ENCODE data around the gene TMED1. TPM values are rescaled to one million over a fixed set of nuclear protein-coding genes. Genes with fewer than 3 reads are reported as not detected.
"Not testable (repeated sequence)": the region's sequence is repeated elsewhere in the genome, so short reads cannot be mapped to it uniquely, and the experiment has no call there.

The TMED1 gene
- total RNA-seq, 1 donor from 2014 or later: 30.9 TPM

DNA sequence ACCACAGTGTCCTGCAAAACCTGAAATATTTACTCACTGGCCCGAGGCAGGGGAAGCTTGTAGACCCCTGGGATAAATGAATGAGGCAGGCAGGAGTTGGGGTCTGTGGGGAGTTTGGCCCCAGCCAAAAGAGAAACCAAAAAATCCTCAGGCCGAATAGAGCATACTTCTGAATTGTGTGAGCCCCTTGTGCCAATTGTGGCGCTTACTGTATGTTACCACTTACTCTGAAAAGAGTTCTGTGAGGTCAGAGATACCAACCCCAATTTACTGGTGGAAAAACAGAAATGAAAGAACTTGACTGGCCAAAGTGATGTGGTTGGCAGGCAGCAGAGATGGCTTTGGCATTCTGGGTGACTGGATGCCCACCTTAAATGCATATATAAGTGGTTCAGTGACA is 42.2 kb upstream of the TMED1 start:
- Mint-ChIP-seq H3K27ac (peak overlapping the region; percentile 51), H3K4me1 (peaks cover 4% of the 10 kb centered on the region), H3K36me3 (no peaks in the 10 kb centered on the region), H3K27me3 (ENCODE audit: low read depth) (no peaks in the 10 kb centered on the region), H3K9me3 (no peaks in the 10 kb centered on the region), H3K4me3 (no peak overlapping the region)
- TF ChIP-seq, protein P1, sequence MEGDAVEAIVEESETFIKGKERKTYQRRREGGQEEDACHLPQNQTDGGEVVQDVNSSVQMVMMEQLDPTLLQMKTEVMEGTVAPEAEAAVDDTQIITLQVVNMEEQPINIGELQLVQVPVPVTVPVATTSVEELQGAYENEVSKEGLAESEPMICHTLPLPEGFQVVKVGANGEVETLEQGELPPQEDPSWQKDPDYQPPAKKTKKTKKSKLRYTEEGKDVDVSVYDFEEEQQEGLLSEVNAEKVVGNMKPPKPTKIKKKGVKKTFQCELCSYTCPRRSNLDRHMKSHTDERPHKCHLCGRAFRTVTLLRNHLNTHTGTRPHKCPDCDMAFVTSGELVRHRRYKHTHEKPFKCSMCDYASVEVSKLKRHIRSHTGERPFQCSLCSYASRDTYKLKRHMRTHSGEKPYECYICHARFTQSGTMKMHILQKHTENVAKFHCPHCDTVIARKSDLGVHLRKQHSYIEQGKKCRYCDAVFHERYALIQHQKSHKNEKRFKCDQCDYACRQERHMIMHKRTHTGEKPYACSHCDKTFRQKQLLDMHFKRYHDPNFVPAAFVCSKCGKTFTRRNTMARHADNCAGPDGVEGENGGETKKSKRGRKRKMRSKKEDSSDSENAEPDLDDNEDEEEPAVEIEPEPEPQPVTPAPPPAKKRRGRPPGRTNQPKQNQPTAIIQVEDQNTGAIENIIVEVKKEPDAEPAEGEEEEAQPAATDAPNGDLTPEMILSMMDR (IDR thresholded peaks at IDR 0.05; ENCODE audit: unreplicated experiment): no peak
- DNase-seq (ENCODE audit: low spot score in 2 of 2, unreplicated experiment in 2 of 2): no peak

- H3K27ac Mint-ChIP-seq; H3K36me3 Mint-ChIP-seq; H3K4me3 Mint-ChIP-seq; DNase-seq (ENCODE audit: low spot score in 2 of 2, unreplicated experiment in 2 of 2); H3K4me1 Mint-ChIP-seq; H3K9me3 Mint-ChIP-seq; H3K27me3 Mint-ChIP-seq (ENCODE audit: low read depth): not testable (repeated sequence)
Observed at GRCh38 chr19:10877608-10878007, 41.6 kb upstream of the TMED1 start.

DNA sequence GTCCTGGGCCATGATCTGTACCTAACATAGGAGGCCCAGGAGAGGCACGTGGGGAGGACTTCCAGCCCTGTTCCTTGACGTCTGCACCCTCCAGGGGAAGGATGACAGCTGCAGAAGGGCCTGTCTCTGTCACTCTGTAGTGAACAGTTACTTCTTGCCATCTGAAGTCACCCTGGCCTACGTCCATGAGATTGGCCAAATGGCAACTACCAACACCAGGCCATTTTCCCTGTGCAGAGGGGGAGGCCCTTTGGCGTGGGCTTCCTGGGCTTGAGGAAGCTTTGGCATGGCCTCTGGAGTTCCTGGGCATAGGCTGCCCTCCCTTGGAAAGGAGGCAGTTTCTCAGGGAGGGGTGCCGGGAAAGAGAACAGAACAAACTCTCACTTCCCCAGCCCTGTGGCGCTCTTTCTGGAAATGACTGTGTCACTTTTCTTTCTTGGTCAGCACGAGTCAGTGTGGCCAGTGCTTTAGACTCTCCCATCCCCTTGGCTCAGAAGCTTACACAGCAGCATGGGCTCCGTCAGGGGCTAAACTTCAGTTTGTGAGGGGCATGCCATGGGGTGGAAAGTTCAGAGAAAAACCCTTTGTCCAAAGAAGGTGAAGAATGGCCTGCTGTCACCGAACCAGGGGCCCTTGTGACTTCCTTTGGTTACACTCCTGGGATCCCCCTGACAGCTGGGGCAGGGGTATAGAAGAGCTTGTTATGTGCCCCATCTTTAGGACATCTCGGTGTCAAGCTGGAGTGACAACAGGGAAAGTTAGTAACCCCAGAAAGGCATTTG is 40.6 kb upstream of the TMED1 start:
- no peak for DNase-seq (ENCODE audit: low spot score in 2 of 2, unreplicated experiment in 2 of 2)
- Mint-ChIP-seq H3K4me3 (no peak overlapping the region), H3K4me1 (peaks cover 10% of the 10 kb centered on the region), H3K9me3 (no peaks in the 10 kb centered on the region), H3K27ac (no peak overlapping the region), H3K36me3 (no peaks in the 10 kb centered on the region), H3K27me3 (ENCODE audit: low read depth) (no peaks in the 10 kb centered on the region)
- TF ChIP-seq, protein P1 (IDR thresholded peaks at IDR 0.05; ENCODE audit: unreplicated experiment): no peak

DNA sequence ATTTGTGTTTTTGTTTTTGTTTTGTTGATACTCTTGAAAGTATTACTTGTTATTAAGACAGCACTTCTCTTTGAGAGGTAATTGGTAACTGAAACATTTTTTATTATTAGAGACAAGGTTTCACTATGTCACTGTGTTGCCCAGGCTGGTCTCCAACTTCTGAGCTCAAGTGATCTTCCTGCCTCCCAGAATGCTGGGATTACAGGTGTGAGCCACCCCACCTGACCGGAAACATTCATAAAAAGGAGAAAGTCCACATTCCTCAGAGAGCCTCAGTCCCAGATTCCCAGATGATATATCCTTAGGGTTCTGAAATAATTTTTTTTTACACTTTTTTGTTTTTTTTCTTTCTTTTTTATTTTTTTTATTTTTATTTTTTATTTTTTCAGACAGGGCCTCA is 38.0 kb upstream of the TMED1 start:
- no peaks in the 10 kb centered on the region for H3K36me3 Mint-ChIP-seq
- no peaks in the 10 kb centered on the region for H3K27me3 Mint-ChIP-seq (ENCODE audit: low read depth)
- no peak for DNase-seq (ENCODE audit: low spot score in 2 of 2, unreplicated experiment in 2 of 2)
- H3K27ac Mint-ChIP-seq: no peak overlapping the region
- peaks cover 15% of the 10 kb centered on the region for H3K4me1 Mint-ChIP-seq
- H3K4me3 Mint-ChIP-seq: peak overlapping the region; percentile 42
- TF ChIP-seq, protein P1 (IDR thresholded peaks at IDR 0.05; ENCODE audit: unreplicated experiment): no peak
- no peaks in the 10 kb centered on the region for H3K9me3 Mint-ChIP-seq

DNA sequence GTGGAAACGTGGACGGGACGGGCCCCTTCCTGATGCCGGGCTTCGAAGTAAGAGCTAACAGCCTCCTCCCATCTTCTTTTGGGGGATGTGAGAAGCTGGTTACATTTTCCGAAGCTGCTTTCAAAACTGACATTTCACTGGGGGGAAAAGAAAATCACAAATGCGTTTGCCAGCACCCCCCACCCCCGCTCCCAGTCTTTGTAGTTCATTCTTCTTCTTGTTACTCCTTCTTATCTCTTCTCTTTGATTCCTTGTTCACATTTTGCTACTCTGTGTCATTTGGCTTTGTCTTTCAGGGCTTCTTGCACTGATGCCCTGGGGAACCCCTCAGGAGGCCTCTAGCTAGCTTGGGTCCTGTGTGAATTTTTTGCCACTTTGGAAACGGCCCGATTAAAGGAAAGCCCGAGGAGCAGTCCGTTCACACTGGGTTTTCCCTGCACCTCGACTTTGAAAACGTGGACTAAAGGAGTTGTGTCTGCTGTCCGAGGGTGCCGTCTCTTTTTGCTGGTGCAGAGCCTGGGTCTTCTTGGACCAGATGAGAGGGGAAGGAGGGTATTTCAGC is 36.6 kb upstream of the TMED1 start:
- DNase-seq (ENCODE audit: low spot score in 2 of 2, unreplicated experiment in 2 of 2): no peak
- H3K27ac Mint-ChIP-seq: peak overlapping the region; percentile 96
- TF ChIP-seq, protein P1 (IDR thresholded peaks at IDR 0.05; ENCODE audit: unreplicated experiment): peak; percentile 0
- no peaks in the 10 kb centered on the region for H3K9me3 Mint-ChIP-seq
- H3K4me3 Mint-ChIP-seq: peak overlapping the region; percentile 85
- H3K4me1 Mint-ChIP-seq: peaks cover 15% of the 10 kb centered on the region
- H3K36me3 Mint-ChIP-seq: no peaks in the 10 kb centered on the region
- no peaks in the 10 kb centered on the region for H3K27me3 Mint-ChIP-seq (ENCODE audit: low read depth)

DNA sequence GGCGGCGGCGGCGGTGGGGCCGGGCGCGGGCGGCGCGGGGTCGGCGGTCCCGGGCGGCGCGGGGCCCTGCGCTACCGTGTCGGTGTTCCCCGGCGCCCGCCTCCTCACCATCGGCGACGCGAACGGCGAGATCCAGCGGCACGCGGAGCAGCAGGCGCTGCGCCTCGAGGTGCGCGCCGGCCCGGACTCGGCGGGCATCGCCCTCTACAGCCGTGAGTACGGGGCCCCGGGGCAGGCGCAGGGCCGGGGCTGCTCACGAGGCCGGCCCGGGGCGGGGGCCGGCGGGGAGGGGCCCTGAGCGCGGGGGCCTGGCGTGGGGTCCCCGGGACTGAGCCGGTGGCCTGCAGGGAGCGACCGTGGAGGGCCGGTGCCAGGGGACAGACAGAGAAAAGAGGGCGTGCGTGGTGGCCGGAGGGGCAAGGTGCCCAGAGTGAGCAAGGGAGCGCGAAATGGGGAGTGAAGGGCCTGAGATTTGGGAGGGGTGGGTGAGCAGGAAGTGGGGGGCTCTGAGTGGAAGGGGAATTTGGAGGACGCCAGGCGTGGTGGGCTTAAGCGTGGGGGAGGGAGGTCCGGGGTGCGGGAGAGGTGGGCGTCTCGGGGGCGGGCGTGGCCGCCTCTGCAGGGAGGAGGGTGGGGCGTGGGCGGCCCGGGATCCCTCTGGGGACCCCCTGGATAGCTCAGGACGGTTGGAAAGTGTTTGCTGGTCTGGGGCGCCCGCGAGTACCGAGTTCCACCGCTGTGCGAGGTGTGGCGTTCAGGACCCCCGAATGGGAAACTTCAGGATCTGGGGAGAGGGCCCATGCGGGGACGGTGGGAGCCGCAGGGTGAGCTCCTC is 35.9 kb upstream of the TMED1 start:
- peak overlapping the region; percentile 96 for H3K27ac Mint-ChIP-seq
- TF ChIP-seq, protein P1 (IDR thresholded peaks at IDR 0.05; ENCODE audit: unreplicated experiment): peak; percentile 48
- H3K4me3 Mint-ChIP-seq: peak overlapping the region; percentile 85
- H3K27me3 Mint-ChIP-seq (ENCODE audit: low read depth): no peaks in the 10 kb centered on the region
- H3K9me3 Mint-ChIP-seq: no peaks in the 10 kb centered on the region
- H3K36me3 Mint-ChIP-seq: no peaks in the 10 kb centered on the region
- DNase-seq (ENCODE audit: low spot score in 2 of 2, unreplicated experiment in 2 of 2): peak; percentile 33 to 59
- peaks cover 15% of the 10 kb centered on the region for H3K4me1 Mint-ChIP-seq

Measured in mesothelial cell of epicardium (in vitro differentiated cells).